Tibial nerve (tissue), 4 donors: ENCODE data around the gene ARL2. TPM values are rescaled to one million over a fixed set of nuclear protein-coding genes. Genes with fewer than 3 reads are reported as not detected.

Experiments used
- DNase-seq, 2 donors: peaks; one replicate each; pipeline ENCODE4 v3.0.0-alpha.2; 2019; ENCODE audit warnings: low spot score in 2 of 2
- H3K27ac ChIP-seq, 4 donors: fragments of 200-600 bp; sonication (generic) in 3 of 4; one replicate each; pipeline ENCODE4 v1.5.1; 2017 to 2019; ENCODE audit warnings: mild to moderate bottlenecking in 1 of 4
- H3K27me3 ChIP-seq, 2 donors: fragments of 200-600 bp; sonication (generic) in 1 of 2; one replicate each; pipeline versions ENCODE4 v1.5.1 to v1.6.0; 2017 to 2019
- H3K36me3 ChIP-seq, 3 donors: fragments of 200-600 bp; sonication (generic); one replicate each; pipeline ENCODE4 v1.5.1; 2018 to 2019
- H3K4me1 ChIP-seq, 4 donors: fragments of 200-600 bp; sonication (generic) in 3 of 4; one replicate each; pipeline ENCODE4 v1.5.1; 2017 to 2019
- H3K4me3 ChIP-seq, 4 donors: fragments of 200-600 bp; sonication (generic) in 3 of 4; one replicate each; pipeline ENCODE4 v1.5.1; 2017 to 2019; ENCODE audit warnings: mild to moderate bottlenecking in 1 of 4, moderate library complexity in 1 of 4
- H3K9me3 ChIP-seq, 4 donors: fragments of 200-600 bp; sonication (generic) in 3 of 4; one replicate each; pipeline ENCODE4 v1.5.1; 2017 to 2019
- CTCF ChIP-seq, 5 experiments: fragments of 200-600 bp in 3 of 5; fragments of 450-650 bp in 2 of 5; sonication (generic) in 3 of 5; IDR thresholded peaks; one replicate each; pipeline ENCODE4 v1.5.1; 2016 to 2019; ENCODE audit warnings: antibody characterized with exemption in 5 of 5, mild to moderate bottlenecking in 3 of 5, moderate library complexity in 2 of 5
- EP300 ChIP-seq, 2 donors: sonication (generic); formaldehyde crosslinking; IDR thresholded peaks; one replicate each; pipeline ENCODE4 v1.6.1; 2017; ENCODE audit warnings: antibody characterized with exemption in 2 of 2, mild to moderate bottlenecking in 1 of 2
- POLR2A ChIP-seq, 2 donors: fragments of 450-650 bp; IDR thresholded peaks; one replicate each; pipeline ENCODE4 v1.6.1; 2017; ENCODE audit warnings: antibody characterized with exemption in 2 of 2, mild to moderate bottlenecking in 2 of 2, moderate library complexity in 2 of 2
- WGBS, 2 donors: methylation state at CpG; one replicate each; pipeline ENCODE4 v1.1.5; 2018; 5-methylcytosine and 5-hydroxymethylcytosine counted together
- small RNA-seq: library from RNA; depleted of rRNA; stranded (forward); fragments of <200 nt; gene quantifications from one replicate; pipeline ENCODE3, GENCODE V24; 2016
- total RNA-seq, 4 donors: library from RNA; depleted of rRNA; stranded (reverse); fragments of >200 nt; gene quantifications; one replicate each; pipeline ENCODE4 v1.1.0, GENCODE V29; 2016

ARL2 gene
- total RNA-seq, 4 donors from 2014 or later, result 174 to 267 (median 193) TPM

DNA sequence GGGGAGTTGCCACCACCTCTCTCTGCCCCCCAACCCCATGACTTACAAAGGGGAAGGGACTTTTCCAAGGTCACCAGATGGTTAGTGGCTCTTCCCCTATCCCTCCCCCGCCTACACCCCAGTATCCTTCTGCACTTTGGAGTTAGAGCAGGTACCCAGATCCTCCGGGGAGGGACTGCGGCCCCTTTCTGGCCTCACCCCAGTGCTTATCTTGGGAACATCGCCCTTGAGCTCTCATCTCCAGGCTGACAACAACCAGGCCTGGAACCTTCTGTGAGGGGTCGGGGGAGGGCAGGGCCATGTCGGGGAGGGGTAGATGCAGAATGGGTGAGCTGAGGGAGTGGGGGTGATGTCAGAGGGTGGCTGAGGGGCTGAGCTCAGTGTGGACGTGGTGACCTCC lies 51.9 kb downstream of the ARL2 start:
- DNase-seq, result no peak
- TF ChIP-seq CTCF (IDR thresholded peaks at IDR 0.05) (no peak), POLR2A (IDR thresholded peaks at IDR 0.05) (no peak), EP300 (IDR thresholded peaks at IDR 0.05) (no peak)
- Histone ChIP-seq H3K4me1 (no peaks in the 10 kb centered on the region), H3K4me3 (no peak overlapping the region), H3K27me3 (no peaks in the 10 kb centered on the region), H3K27ac (no peak overlapping the region), H3K36me3 (no peaks in the 10 kb centered on the region), H3K9me3 (peaks cover 0 to 3% (median 0%) of the 10 kb centered on the region in 4 donors)
- WGBS, 2 donors, result 78 to 83% methylated on average over 7 of the region's 7 CpGs

- Histone ChIP-seq H3K27ac (no peak overlapping the region), H3K4me1 (no peaks in the 10 kb centered on the region), H3K9me3 (no peaks in the 10 kb centered on the region), H3K27me3 (no peaks in the 10 kb centered on the region), H3K4me3 (no peak overlapping the region), H3K36me3 (no peaks in the 10 kb centered on the region)
- DNase-seq, result no peak
- WGBS, 2 donors, result 11 to 71% methylated on average over 1 to 10 of the region's 11 CpGs
- TF ChIP-seq POLR2A (IDR thresholded peaks at IDR 0.05), result no peak
- TF ChIP-seq CTCF (IDR thresholded peaks at IDR 0.05), result no peak
- no peak for TF ChIP-seq EP300 (IDR thresholded peaks at IDR 0.05)
These were observed 52.4 kb downstream of the ARL2 start for GRCh38 chr11:65066315-65066714.

DNA sequence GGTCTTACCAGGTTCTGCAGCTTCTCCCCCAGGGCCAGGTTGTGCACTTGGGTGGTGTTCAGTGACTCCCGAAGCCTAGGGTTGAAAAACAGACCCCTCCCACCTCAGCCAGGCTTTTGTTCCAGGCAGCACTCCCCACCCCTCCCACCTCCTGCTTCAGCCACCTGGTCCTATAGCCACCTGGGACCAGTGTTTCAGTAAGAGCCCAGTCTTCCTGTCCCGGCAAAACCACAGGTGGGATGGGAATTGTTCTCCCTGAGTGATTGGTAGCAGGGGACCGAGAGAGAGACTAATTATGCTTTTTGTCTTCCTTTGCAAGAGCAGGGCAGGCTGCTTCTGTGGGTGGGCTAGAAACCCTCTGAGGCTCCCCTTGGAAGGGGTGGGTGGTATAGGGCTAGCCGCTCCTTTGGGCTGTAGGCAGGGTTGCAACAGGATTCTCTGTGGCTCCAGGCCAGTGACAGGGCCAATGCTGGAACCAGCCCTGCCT lies 52.9 kb downstream of the ARL2 start:
- Histone ChIP-seq H3K36me3 (no peaks in the 10 kb centered on the region), H3K4me3 (no peak overlapping the region), H3K27ac (no peak overlapping the region), H3K4me1 (no peaks in the 10 kb centered on the region), H3K9me3 (no peaks in the 10 kb centered on the region), H3K27me3 (no peaks in the 10 kb centered on the region)
- TF ChIP-seq POLR2A (IDR thresholded peaks at IDR 0.05) (no peak), CTCF (IDR thresholded peaks at IDR 0.05) (no peak)
- no peak for DNase-seq
- 48 to 54% methylated on average over 3 to 4 of the region's 4 CpGs for WGBS, 2 donors

DNA sequence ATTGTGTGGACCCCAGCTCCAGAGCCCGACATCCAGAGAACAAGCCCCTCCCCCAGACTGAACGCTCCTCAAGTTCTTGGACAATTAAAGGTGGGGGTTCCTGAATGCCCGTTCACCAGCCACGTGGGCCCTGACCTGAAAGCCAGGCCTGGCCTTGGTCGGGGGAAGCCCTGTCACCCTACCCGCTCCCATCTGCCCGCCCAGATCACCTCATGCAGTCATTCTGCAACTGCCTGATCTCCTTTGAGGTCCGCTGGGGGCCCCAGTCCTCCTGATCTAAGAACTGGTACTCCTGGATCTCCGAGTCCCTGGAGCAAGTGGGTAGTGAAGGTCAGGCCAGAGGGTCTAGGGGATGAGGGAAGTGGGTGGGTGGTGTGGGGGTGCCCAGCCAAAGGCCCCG lies 53.5 kb downstream of the ARL2 start:
- Histone ChIP-seq H3K4me3 (no peak overlapping the region), H3K9me3 (no peaks in the 10 kb centered on the region), H3K4me1 (no peaks in the 10 kb centered on the region), H3K27ac (no peak overlapping the region), H3K36me3 (no peaks in the 10 kb centered on the region), H3K27me3 (no peaks in the 10 kb centered on the region)
- no peak for TF ChIP-seq CTCF (IDR thresholded peaks at IDR 0.05)
- TF ChIP-seq POLR2A (IDR thresholded peaks at IDR 0.05), result no peak
- no peak for TF ChIP-seq EP300 (IDR thresholded peaks at IDR 0.05)
- DNase-seq, result no peak
- WGBS, 2 donors, result 71 to 76% methylated on average over 8 to 9 of the region's 10 CpGs

DNA sequence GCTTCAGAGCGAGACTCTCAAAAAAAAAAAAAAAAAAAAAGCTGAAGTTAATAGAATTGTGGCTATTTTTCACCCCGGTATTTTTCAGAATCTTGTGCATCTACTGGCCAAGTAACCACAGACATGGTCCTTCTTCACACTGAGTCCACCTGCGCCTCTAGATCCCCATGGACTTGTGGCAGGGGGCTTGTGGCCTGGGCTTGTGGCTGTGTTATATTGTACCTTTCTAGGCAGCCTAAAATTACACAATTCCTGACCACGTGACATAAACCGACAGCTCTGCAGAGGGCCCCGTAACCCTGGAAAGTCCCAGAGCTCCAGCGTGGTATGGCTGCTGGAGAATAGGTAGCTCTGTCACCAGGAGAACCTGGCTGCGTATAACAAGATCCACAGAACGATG lies 55.3 kb downstream of the ARL2 start:
- Histone ChIP-seq H3K4me3 (no peak overlapping the region), H3K27me3 (no peaks in the 10 kb centered on the region), H3K27ac (no peak overlapping the region), H3K36me3 (no peaks in the 10 kb centered on the region), H3K9me3 (no peaks in the 10 kb centered on the region), H3K4me1 (no peaks in the 10 kb centered on the region)
- TF ChIP-seq EP300 (IDR thresholded peaks at IDR 0.05) (no peak), CTCF (IDR thresholded peaks at IDR 0.05) (no peak), POLR2A (IDR thresholded peaks at IDR 0.05) (no peak)
- DNase-seq, result no peak
- WGBS, 2 donors, result 64 to 68% methylated on average over 9 of the region's 9 CpGs

Small RNAs within 50 kb of the gene (small RNA-seq; reads per million reads assigned to genes)
- 0.38 reads per million for gene MIR6879
- not detected for gene SNX15

Other genes starting within 250 kb of the ARL2 start
- gene SF1, start 235.6 kb upstream of the ARL2 start, total RNA-seq, result 100 to 1,000 TPM; 368 to 416 (median 372) TPM
- 10 to 100 TPM; 10.6 to 22.2 (median 13.5) TPM for gene MAP4K2, start 210.9 kb upstream of the ARL2 start, total RNA-seq
- 10 to 100 TPM; 15.3 to 30.9 (median 19.7) TPM for gene MEN1, start 203.6 kb upstream of the ARL2 start, total RNA-seq
- under 1 TPM in 3 of 4 donors, not detected in 1; under 0.01 to 0.30 (median 0.21) TPM for gene CDC42BPG, start 169.5 kb upstream of the ARL2 start, total RNA-seq
- 10 to 100 TPM; 35.2 to 93.9 (median 42.6) TPM for gene EHD1, start 135.5 kb upstream of the ARL2 start, total RNA-seq
- gene ATG2A, start 97.0 kb upstream of the ARL2 start, total RNA-seq, result 10 to 100 TPM; 33.0 to 93.6 (median 45.8) TPM
- 10 to 100 TPM; 10.7 to 21.4 (median 20.2) TPM for gene PPP2R5B, start 89.5 kb upstream of the ARL2 start, total RNA-seq
- gene GPHA2, start 78.3 kb upstream of the ARL2 start, total RNA-seq, result not detected
- not detected for gene MAJIN, start 42.1 kb upstream of the ARL2 start, total RNA-seq
- 1 to 10 TPM in 3 of 4 donors, under 1 TPM in 1; 0.63 to 9.6 (median 1.5) TPM for gene BATF2, start 17.2 kb upstream of the ARL2 start, total RNA-seq
- 10 to 100 TPM; 17.1 to 33.3 (median 24.2) TPM for gene SNX15, start 13.3 kb downstream of the ARL2 start, total RNA-seq
- 10 to 100 TPM; 10.6 to 16.3 (median 14.1) TPM for gene SAC3D1, start 27.1 kb downstream of the ARL2 start, total RNA-seq
- gene NAALADL1, start 44.4 kb downstream of the ARL2 start, total RNA-seq, result 10 to 100 TPM; 18.6 to 38.9 (median 29.1) TPM
- gene CDCA5, start 69.9 kb downstream of the ARL2 start, total RNA-seq, result 1 to 10 TPM in 1 of 4 donors, under 1 TPM in 1, not detected in 2; 0.90 to 1.3 TPM
- 10 to 100 TPM; 28.0 to 48.3 (median 35.1) TPM for gene ZFPL1, start 70.1 kb downstream of the ARL2 start, total RNA-seq
- gene VPS51, start 82.1 kb downstream of the ARL2 start, total RNA-seq, result 100 to 1,000 TPM; 193 to 544 (median 439) TPM
- gene TM7SF2, start 97.7 kb downstream of the ARL2 start, total RNA-seq, result 10 to 100 TPM; 13.6 to 93.0 (median 41.5) TPM
- 10 to 100 TPM; 19.2 to 26.8 (median 22.6) TPM for gene ZNHIT2, start 103.5 kb downstream of the ARL2 start, total RNA-seq
- 1,000 to 10,000 TPM; 1,078 to 1,548 (median 1,229) TPM for gene FAU, start 108.0 kb downstream of the ARL2 start, total RNA-seq
- 10 to 100 TPM; 48.8 to 55.9 (median 54.2) TPM for gene MRPL49, start 108.2 kb downstream of the ARL2 start, total RNA-seq
- gene SYVN1, start 120.4 kb downstream of the ARL2 start, total RNA-seq, result 10 to 100 TPM; 31.6 to 72.6 (median 58.3) TPM
- gene SPDYC, start 156.1 kb downstream of the ARL2 start, total RNA-seq, result not detected
- gene CAPN1, start 167.8 kb downstream of the ARL2 start, total RNA-seq, result 100 to 1,000 TPM; 108 to 209 (median 150) TPM
- 10 to 100 TPM in 2 of 4 donors, 1 to 10 TPM in 2; 3.5 to 13.5 (median 10.0) TPM for gene POLA2, start 247.8 kb downstream of the ARL2 start, total RNA-seq